GM18507 (cell line): ENCODE results near the gene PRSS21.

Source experiments
- DNase-seq: peaks from one replicate; pipeline ENCODE4 v3.0.0; 2011; ENCODE audit warnings: low read depth; ENCODE audit not compliant: insufficient read length; ENCODE audit errors: extremely low spot score
- FAIRE-seq: peaks from 2 replicates; lab custom pipeline; 2011; peaks lifted over from hg19 to GRCh38; lab: Jason Lieb, UNC

Gene PRSS21

DNA sequence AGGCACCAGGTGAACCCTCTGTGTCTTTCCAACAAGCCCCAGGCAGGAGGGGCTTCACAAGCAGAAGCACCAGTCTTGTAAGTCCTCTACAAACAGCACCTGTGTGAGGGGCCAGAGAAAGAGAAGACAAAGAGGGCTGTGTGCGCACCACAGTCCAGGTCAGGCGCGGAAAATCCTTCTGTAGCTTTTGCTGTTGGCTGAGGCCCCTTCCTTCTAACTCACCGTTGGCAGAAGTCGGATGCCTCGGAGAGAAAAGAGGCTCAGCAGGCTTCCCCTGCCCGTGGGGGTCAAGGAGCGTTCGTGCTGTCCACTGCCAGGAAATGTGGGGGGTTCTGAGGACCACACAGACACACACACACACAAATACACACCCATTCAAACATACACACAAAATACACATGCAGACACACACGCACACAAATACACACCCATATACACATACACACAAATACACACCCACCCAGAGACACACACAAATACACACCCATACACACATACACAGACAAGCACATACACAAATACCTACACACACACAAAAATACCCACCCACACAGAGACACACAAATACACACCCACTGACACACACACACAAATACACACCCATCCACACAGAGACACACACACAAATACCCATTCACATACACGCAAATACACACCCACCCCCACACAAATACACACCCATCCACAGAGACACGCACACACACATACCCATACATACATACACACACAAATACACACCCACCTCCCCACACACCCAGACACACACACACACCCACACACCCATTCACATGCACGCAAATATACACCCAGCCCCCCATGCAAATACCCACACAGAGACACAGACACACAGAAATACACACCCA is 19.8 kb downstream of the PRSS21 start:
- DNase-seq (no peak), FAIRE-seq (no peak)

DNA sequence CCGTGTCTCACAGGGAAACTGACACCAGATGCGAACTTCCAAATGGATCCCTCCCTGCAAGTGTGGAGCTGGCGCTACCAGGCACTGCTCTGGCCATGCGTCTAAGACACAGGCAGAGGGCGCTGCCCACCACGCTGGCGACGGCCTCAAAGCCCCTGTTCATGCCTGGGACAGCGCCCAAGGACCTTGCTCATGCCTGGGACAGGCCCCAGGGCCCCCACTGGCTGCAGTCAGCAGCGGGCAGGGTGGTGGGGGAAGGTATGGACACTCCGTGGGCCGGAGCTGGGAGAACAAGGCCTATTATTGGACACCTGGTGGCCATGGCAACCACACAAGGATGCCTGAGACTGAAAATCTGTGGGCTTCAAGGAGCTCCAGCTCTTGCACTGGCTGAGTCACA is 21.9 kb downstream of the PRSS21 start:
- DNase-seq: peak; percentile 54
- peak; percentile 61 for FAIRE-seq

DNA sequence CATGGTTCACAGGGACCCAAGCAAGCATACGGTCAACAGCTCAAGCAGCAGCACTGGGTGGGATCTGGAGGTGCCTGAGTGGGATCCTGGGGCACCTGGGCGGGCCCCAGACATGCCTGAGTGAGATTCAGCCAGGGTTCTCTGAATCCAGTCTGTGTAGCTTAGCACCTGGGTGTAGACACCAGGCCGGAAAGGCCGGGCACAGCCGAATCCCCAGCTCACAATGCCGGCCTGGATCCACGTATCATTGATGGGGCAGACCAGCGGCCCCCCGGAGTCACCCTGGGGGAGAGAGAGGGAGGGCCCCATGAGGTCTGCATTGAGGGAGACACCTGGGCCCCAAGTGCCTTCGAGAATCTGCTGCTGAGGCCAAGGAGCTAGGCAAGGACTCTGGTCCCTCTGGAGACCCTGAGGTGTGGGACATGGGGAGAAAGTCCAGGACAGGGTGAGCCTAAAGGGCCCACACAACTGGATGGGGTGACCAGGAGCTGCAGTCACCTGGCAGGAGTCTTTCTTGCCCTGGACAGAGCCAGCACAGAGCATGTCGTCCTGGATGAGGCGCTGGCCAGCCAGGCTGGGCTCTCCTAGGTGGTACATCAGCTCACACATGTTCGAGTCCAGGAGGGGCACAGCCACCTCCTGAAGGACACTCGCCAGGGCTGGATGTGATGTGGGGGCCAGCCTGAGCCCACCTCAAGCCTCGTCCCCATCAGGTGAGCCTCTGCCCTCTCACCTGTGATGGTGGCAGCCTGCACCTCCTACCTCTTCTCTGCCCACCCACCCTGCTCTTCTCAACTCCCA is 22.8 kb downstream of the PRSS21 start:
- FAIRE-seq (no peak), DNase-seq (no peak)

DNA sequence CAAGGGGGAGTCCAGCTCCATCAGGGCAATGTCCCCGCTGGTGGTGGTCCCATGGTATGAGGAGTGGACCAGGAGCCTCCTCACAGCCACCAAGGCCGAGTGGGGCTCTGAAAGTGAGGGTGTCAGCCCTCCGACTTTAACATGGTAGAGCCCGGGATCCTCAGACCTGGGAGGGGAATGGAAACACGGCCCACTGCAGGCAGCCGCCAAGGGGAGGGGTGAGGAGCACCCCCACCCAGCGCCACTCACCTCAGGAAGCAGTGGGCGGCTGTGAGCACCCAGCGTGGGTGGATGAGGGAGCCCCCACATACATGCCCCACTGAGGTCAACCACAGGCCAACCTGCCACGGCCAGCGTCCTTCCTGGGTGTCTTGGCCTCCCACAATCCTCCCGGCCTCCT is 23.9 kb downstream of the PRSS21 start:
- FAIRE-seq (no peak), DNase-seq (no peak)

DNA sequence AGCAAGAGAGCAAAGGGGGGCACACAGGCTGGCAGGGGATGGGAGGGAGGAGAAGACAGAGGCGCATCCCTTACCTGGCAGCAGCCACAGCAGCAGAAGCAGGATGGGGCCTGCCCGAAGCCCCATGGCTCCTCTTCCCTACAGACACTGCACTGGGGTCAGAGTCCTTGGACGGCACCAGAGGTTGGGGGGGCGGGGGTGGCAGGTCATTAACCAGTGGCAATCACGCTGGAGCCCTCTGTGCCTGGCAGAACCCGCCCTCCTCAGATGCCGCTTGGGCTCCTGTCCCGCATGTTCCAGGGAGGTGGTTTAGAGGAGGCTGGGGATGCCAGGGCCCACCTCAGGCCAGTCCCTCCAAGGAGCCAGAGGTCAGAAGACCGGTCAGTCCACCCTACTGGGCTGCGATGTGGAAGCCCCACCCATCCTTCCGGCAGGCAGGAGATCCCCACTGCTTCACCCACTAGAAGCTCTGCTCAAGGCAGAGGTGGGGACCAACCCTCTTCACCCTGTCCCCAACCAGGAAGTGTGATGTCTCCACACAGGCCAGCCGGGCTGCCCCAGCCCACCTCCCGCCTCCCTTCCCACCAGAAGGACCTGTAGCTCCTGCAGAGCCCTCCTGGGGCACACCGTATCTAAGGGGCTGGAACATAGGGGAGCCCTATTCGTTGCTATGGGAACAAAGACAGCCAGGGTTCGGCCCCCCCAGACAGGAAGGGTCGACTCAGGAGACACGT is 24.7 kb downstream of the PRSS21 start:
- DNase-seq: no peak
- no peak for FAIRE-seq

DNA sequence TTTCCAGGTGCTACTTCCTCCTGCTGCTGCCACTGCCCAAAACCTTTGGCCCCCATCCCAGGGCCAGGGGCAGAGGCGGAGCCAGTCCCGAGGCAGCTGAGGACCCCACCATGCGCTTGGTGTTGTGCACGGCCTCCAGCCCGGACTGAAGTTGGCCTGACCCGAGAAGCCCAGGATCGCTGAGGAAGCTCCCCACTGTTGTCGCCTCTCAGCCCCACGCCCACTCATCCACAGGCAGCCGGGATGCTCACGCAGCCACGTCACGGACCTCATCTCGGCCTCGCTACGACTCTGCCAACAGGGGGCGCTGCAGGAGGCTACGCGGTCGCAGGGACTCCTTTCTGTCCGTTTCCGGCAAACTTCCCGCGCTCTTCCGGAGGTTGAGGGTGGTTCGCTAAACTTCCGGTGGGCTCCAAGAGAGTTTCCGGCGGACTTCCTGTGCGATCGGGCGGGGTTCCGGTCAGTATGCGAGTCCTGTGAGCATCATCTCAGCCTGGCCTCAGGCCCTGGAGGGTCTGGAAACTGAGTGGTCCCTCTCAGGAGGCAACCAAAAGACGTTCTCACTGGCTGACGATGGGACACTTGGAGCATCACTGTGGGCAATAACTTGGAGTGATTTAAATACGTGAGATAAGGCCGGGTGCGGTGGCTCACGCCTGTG is 25.4 kb downstream of the PRSS21 start:
- FAIRE-seq: peak; percentile 64
- DNase-seq: peak; percentile 38

DNA sequence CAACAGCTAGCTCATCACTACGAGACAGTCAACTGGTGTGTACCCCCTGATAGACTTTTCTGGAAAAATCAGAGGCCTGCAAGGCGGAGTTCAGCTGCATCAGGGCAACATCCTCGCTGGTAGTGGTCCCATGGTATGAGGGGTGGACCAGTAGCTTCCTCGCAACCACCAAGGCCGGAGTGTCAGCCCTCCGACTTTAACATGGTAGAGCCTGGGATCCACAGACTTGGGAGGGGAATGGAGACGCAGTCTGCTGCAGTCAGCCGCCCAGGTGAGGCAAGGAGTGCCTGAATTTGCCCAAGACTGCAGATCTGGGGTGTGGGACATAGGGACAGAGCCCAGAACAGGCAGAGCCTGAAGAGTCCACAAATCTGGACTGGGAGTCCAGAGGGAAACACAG is 26.5 kb downstream of the PRSS21 start:
- FAIRE-seq: no peak
- DNase-seq: no peak

DNA sequence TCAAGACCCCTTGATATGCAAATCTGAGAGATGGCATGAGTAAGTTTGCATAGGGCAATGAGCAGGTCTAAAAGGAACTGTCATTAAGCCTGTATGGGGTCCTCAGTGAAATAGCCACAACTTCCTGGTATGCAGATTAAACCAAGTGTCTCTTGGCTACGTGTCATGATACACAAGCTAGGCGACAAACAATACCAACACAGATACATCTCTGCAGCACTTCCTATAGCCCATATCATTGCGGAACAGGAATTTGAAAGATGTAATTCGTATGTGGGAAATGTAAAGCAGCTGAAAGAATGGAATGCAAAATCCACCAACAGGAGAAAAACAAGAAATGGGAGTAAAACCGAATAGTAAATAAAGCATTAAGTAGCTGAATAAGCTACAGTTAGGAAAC is 28.1 kb downstream of the PRSS21 start:
- DNase-seq (no peak), FAIRE-seq (no peak)

DNA sequence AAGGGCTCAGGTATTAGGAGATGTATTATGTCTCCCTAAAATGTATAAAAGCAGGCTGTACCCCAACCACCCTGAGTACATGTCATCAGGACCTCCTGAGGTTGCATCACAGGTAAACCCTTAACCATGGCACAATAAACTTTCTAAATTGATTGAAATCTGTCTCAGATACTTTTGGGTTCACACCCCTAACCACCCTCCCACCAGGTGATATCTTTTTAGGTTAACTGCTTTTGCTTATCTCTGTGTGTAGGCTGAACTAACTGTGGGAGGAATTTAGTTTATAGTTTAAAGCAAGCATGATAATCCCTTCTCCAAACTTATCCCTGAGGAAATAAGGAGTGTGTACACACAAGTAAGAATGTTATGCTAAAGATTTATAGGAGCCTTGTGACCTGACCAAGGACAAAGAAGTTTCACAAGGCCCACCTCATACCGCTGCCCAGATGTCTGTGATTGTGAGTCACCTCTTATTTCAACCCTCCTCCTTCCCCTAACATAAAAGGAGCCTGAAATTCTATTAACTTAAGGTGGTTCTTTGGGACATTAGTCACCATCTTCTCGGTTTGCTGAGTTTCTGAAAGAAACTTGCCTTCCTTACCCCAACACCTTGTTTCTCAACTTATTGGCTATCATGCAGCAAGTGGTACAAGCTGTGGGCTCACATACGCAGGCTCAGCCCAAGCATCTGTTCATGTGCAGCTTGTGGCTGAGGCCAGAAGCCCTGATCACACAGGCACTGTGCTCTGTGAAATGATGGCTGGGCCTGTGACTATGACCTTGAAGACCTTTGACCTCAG is 29.7 kb downstream of the PRSS21 start:
- FAIRE-seq (no peak), DNase-seq (no peak)

DNA sequence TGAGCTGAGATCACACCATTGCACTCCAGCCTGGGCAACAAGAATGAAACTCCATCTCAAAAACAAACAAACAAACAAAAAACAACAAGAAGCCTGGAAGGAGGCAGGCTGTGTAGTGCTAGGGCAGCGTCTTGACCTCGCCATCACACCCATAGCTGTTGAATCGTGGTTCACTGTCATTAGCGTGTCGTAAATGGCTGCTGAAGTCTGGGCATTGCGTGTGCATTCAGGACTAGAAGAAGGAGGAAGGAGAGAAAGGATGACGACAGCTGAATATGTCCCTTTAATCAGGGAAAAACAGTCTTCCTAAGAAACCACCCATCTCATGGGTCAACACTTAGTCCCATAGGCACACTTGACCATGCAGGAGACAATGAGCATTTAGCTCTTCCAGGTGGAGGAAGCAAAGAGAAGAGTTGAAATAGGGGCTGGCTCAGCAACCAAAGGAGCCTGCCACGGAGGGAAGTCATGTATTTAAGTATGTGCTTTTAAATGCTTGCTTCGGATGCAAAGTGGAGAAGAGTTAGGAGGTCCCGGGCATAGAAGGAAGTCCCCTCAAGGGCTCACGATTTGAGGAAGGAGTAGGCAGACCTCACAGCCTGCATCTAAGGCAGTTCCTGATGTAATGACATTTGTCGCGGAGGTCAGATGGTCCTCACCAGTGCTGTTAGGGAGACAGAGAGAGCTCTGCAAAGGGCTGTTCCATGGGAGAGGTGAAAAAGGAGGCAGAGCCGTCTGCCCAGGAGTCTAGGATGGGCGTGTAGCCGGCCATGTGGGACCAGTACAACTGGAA is 32.1 kb downstream of the PRSS21 start:
- FAIRE-seq: no peak

DNA sequence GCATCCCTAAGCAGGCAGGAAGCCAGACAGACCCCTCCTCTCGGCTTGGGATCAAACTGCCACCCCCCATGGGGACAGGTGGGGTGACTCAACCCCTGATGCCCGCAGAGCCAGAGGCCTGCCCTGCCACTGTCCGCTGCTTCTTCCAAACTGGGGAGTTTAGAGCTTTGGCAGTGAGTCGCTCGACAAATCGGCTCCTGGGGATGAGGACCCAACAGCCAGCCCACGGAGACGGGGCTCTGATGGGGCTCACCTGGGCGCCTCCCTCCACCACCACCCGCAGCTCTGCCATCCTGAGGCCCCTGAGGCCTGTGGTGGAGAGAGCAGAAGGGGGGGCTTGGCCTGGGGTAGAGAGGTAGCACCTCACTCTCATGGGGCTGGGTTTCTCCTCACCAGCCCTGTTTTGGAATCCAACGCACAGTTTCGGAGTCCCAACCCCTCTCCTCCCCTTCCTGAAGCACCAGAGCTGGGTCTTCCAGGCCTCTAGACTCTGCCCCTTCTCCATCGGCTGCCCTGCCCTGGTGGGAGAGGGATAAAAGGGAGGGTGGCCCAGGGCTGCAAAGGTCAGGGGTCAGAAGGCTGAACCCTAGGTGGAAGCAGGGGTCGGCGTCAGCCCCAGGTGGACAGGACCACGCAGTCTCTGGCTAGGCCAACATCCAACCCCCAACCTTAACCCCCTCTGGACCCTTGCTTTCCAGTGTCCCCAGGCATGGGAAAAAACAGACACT is 35.1 kb downstream of the PRSS21 start:
- DNase-seq: no peak
- no peak for FAIRE-seq

More for the DNA sequence above, 32.1 kb downstream of the PRSS21 start:
- no peak for DNase-seq

DNA sequence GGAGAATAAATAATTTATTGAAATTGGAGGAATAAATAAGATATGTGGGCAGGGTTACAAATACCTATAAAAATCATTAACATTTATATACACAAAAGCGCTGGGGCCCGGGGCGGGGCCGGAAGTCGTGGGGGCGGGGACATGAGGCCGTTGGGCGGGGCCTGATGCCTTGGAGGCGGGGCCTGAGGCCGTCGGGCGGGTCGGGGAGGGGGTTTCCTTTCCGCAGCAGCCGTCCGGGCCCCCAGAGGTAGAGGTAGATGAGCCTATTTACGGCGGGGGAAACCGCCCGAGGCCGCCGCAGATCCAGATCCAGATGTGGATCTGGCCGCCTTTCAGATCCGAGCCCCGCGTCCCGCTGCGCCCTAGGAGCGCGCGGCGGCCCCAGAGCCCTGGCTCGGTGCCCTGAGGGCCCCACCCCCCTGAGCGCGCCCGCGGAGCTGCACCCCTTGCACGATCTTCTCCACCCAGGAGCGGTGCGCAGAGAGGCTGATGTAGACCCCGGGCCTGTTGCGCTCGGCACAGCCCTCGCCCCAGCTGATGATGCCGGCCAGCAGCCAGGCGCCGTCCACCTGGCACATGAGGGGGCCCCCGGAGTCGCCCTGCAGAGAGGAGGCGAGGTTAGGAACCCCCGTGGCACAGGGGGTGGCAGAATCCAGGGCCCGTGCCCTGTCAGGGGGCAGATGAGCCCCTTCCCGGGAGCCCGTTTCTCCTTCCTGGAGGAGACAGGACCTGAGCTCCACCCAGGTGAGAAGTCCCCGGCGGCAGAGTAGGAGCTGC is 35.9 kb downstream of the PRSS21 start:
- DNase-seq (no peak), FAIRE-seq (no peak)

DNA sequence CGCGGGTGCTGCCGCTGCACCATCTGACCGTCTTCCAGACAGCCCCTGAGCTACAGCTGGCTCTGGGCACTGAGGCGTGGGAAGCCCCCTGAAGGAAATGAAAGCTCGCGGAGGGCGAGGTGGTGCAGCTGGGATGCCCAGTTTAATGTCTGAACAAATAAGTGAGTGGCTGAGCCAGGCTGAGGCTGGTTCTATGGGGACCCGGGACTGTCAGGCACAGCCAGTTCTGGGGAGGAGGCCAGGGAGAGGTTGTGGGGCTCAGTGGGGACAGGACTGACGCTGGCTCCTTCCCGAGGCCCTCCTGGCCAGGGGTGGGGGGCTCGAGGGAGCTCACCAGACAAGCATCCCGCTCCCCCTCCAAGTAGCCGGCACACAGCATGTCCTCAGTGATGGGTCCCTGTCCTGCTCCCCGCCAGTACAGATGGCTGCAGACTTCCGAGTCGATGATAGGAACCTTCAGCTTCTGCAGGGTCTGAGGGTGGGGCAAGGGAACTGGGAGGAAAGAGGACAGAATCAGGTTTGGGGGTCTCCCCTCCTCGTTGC is 36.6 kb downstream of the PRSS21 start:
- FAIRE-seq: no peak
- DNase-seq: no peak

DNA sequence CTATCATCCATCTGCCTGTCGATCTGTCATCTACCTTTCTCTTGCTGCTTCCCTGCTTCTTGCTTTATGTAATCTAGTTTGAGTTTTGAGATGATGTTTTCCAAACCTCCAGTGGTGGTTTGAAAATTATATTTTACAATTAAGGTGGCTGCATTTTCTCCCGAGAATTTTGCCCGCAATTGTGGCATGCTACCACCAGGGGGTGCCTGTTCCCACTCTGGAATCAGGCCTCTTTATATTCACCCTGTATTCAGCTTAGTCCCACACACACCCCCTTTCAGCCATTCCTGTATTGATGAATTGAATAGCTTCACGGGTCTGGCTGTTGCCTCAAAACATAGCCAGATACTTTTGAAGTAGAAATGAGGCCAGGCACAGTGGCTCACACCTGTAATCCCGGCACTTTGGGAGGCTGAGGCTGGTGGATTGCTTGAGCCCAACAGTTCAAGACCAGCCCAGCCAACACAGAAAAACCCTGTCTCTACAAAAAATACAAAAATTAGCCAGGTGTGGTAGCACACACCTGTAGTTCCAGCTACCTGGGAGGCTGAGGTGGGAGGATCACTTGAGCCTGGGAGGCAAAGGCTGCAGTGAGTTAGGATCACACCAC is 37.8 kb downstream of the PRSS21 start:
- no peak for FAIRE-seq
- DNase-seq: no peak

DNA sequence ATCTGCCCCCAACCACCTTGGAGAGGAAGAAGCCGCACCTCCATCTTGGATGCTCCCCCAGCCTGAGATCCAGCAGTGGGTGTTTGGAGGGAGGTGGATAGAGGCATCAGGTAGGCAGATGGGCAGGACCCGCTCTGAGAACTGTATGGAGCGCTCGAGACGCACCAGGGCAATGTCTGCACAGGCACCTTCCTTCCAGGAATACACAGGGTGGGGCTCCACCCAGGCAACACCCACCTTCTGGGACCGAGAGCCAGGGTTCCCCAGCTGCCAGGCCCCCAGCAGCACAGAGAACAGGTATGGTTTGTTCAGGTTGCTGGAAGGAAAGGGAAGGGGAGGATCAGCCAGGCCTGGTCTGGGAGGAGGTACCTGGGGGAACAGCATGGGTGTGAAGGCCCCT is 38.5 kb downstream of the PRSS21 start:
- FAIRE-seq (no peak), DNase-seq (no peak)

DNA sequence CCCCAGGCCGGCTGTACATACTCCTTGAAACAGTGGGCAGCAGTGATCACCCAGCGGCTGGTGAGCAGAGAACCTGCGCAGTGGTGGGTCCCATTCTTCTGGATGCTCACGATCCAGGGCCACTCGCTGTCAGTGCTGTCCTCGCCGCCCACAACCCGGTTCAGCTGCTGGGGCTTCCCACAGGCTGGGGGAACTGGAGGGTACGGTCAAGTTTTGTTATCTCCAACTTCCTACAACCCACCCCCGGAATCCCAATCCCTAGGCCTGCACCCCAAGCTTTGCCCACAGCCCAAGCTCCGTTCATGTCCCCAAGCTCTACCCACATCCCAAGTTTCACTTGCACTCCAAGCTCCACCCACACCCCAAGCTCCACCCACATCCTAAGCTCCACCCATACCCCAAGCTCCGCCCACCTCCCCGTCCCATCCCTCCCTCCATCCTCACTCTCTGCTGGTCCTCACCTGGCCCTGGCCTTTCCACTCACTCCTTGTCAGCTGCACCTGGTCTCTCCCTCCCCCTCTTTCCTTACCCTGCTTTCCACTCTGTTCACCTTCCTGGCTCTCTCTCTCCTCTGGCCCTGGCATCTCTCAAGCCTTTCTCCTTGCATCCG is 39.1 kb downstream of the PRSS21 start:
- DNase-seq (no peak), FAIRE-seq (no peak)
